Measurements from ENCODE around the gene CHKB.

CHKB gene

GRCh38 chr22:50569041-50569459 is 13.6 kb downstream of the CHKB start (continued):
- TF ChIP-seq ZNF776 (tag by site-specific recombination; IDR thresholded peaks at IDR 0.05; ENCODE audit: borderline replicate concordance): no peak

DNA sequence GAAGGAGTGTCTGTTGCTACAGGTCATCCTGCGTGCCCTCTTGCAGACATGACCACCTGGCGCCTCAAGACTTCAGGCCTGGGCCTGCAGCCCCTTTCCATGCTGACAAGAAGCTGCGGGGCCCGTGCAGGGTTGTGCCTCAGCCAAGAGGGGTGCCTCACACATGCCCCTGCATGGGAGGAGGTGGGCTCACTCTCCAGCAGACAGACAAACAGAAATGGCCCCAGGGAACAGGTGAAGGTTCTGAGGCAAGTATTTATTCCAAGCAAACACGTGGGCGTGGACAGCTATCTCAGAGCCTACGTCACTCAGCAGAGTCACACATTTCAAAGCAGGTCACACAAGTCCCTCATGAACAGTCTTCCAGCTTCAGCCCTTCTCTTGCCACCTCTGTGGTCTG is 14.0 kb downstream of the CHKB start:
- peaks cover 34 to 63% of the 10 kb centered on the region in 2 experiments for H3K36me3 ChIP-seq (ENCODE audit: control insufficient read depth in 2 of 2, insufficient read depth in 1 of 2, low read length in 2 of 2)
- H3K9me3 ChIP-seq (ENCODE audit: control insufficient read depth, insufficient read depth, low read depth, low read length): no peaks in the 10 kb centered on the region
- no peak overlapping the region for H3K27ac ChIP-seq (ENCODE audit: extremely low read depth, low read depth, low read length)
- no peak overlapping the region for H3K4me3 ChIP-seq (ENCODE audit: low read depth, low read length)
- TF ChIP-seq ZNF791 (tag by site-specific recombination; IDR thresholded peaks at IDR 0.05): no peak
- no peak for TF ChIP-seq ZBTB6 (tag by site-specific recombination; IDR thresholded peaks at IDR 0.05)
- TF ChIP-seq ZFP3 (tag by site-specific recombination; IDR thresholded peaks at IDR 0.05; ENCODE audit: low read depth): no peak
- TF ChIP-seq KLF8 (tag by site-specific recombination; IDR thresholded peaks at IDR 0.05): no peak
- TF ChIP-seq ZBTB1 (tag by site-specific recombination; IDR thresholded peaks at IDR 0.05): no peak
- TF ChIP-seq SETDB1 (IDR thresholded peaks at IDR 0.05; ENCODE audit: insufficient read length, low read length): no peak
- no peak for TF ChIP-seq ZNF423 (tag by site-specific recombination; IDR thresholded peaks at IDR 0.05)
- TF ChIP-seq ZNF223 (tag by site-specific recombination; IDR thresholded peaks at IDR 0.05): no peak
- no peak for TF ChIP-seq ZNF169 (tag by site-specific recombination; IDR thresholded peaks at IDR 0.05)
- no peak for TF ChIP-seq SCRT2 (tag by site-specific recombination; IDR thresholded peaks at IDR 0.05)
- TF ChIP-seq ZSCAN18 (tag by site-specific recombination; IDR thresholded peaks at IDR 0.05): no peak
- CTCF ChIA-PET: interaction anchor here (0.7 kb wide), 1 partner anchor 786 kb away, joined by 5 read pairs; no protein-coding TSS in a partner anchor
- POLR2A ChIA-PET: interaction anchor here (1.8 kb wide), 1 partner anchor 43 kb away, joined by 8 read pairs; the partner anchor contains the start of gene SCO2
- no peaks in the 10 kb centered on the region for H3K4me1 ChIP-seq (ENCODE audit: control insufficient read depth, insufficient read depth, low read length)

- CTCF ChIA-PET: no interaction called here
- POLR2A ChIA-PET: no interaction called here
- H3K27ac ChIP-seq (ENCODE audit: extremely low read depth, low read depth, low read length): no peak overlapping the region
Observed at GRCh38 chr22:50567721-50568252, 14.9 kb downstream of the CHKB start.

DNA sequence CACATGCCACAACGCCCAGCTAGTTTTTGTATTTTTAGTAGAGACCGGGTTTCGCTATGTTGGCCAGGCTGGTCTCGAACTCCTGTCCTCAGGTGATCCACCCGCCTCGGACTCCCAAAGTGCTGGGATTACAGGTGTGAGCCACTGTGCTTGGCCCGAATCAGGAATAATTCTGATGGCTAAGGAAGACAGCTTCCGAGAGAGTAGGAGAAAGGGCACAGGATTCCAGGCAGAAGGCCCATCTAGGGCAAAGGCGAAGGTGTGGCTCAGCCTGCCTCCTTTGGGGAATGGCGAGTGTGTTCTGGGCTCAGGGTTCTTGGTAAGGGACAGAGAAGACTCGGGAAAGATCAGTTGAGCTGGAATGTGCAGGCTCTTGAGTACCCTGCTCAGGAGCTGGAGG is 18.4 kb downstream of the CHKB start:
- CTCF ChIA-PET: interaction anchor here (0.6 to 4.6 kb wide), 12 partner anchors 11 to 1217 kb away, joined by 3 to 37 read pairs (median 12); partner anchors contain the start of genes CPT1B and SCO2
- H3K4me1 ChIP-seq (ENCODE audit: control insufficient read depth, insufficient read depth, low read length): 0 out of 2 replicates have a peak, but pooled peaks cover 2% of the 10 kb centered on the region
- H3K27ac ChIP-seq (ENCODE audit: extremely low read depth, low read depth, low read length): no peak overlapping the region
- H3K36me3 ChIP-seq (ENCODE audit: control insufficient read depth in 2 of 2, insufficient read depth in 1 of 2, low read length in 2 of 2): peaks cover 16 to 20% of the 10 kb centered on the region in 2 experiments
- H3K4me3 ChIP-seq (ENCODE audit: low read depth, low read length): no peak overlapping the region
- POLR2A ChIA-PET: interaction anchor here (0.6 to 2.8 kb wide), 7 partner anchors 8 to 71 kb away, joined by 3 to 28 read pairs (median 7); partner anchors contain the start of genes CPT1B, LMF2, NCAPH2 and SCO2
- H3K9me3 ChIP-seq (ENCODE audit: control insufficient read depth, insufficient read depth, low read depth, low read length): no peaks in the 10 kb centered on the region
- TF ChIP-seq ZNF248 (tag by site-specific recombination; IDR thresholded peaks at IDR 0.05) (no peak), ZNF114 (tag by site-specific recombination; IDR thresholded peaks at IDR 0.05) (no peak), ZBTB17 (tag by site-specific recombination; IDR thresholded peaks at IDR 0.05) (no peak), ZNF362 (tag by site-specific recombination; IDR thresholded peaks at IDR 0.05) (no peak), ZNF837 (tag by site-specific recombination; IDR thresholded peaks at IDR 0.05) (no peak), ZNF433 (tag by site-specific recombination; IDR thresholded peaks at IDR 0.05; ENCODE audit: low read depth) (no peak), SCRT2 (tag by site-specific recombination; IDR thresholded peaks at IDR 0.05) (no peak), ZNF555 (tag by site-specific recombination; conservative IDR thresholded peaks at IDR 0.05) (no peak), ZNF521 (tag by site-specific recombination; IDR thresholded peaks at IDR 0.05) (no peak), ZNF341 (tag by site-specific recombination; IDR thresholded peaks at IDR 0.05; ENCODE audit: low read depth) (no peak), ZNF274 (IDR thresholded peaks at IDR 0.05; ENCODE audit: low read length) (no peak), ZNF274 (tag by site-specific recombination; IDR thresholded peaks at IDR 0.05; ENCODE audit: borderline replicate concordance) (no peak)
- TF ChIP-seq, protein P1, sequence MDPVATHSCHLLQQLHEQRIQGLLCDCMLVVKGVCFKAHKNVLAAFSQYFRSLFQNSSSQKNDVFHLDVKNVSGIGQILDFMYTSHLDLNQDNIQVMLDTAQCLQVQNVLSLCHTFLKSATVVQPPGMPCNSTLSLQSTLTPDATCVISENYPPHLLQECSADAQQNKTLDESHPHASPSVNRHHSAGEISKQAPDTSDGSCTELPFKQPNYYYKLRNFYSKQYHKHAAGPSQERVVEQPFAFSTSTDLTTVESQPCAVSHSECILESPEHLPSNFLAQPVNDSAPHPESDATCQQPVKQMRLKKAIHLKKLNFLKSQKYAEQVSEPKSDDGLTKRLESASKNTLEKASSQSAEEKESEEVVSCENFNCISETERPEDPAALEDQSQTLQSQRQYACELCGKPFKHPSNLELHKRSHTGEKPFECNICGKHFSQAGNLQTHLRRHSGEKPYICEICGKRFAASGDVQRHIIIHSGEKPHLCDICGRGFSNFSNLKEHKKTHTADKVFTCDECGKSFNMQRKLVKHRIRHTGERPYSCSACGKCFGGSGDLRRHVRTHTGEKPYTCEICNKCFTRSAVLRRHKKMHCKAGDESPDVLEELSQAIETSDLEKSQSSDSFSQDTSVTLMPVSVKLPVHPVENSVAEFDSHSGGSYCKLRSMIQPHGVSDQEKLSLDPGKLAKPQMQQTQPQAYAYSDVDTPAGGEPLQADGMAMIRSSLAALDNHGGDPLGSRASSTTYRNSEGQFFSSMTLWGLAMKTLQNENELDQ (tag by site-specific recombination; IDR thresholded peaks at IDR 0.05; ENCODE audit: low read depth): no peak

More at GRCh38 chr22:50567721-50568252, 14.9 kb downstream of the CHKB start:
- no peaks in the 10 kb centered on the region for H3K9me3 ChIP-seq (ENCODE audit: control insufficient read depth, insufficient read depth, low read depth, low read length)
- no peak overlapping the region for H3K4me3 ChIP-seq (ENCODE audit: low read depth, low read length)
- H3K4me1 ChIP-seq (ENCODE audit: control insufficient read depth, insufficient read depth, low read length): 0 out of 2 replicates have a peak, but pooled peaks cover 2% of the 10 kb centered on the region
- peak; percentile 86 for TF ChIP-seq ZNF121 (tag by site-specific recombination; IDR thresholded peaks at IDR 0.05)
- no peak for TF ChIP-seq OSR2 (tag by site-specific recombination; IDR thresholded peaks at IDR 0.05)
- H3K36me3 ChIP-seq (ENCODE audit: control insufficient read depth in 2 of 2, insufficient read depth in 1 of 2, low read length in 2 of 2): peaks cover 32 to 54% of the 10 kb centered on the region in 2 experiments
